HT1080 (cell line): Measurements from ENCODE around the gene ACTR10. TPM values are rescaled to one million over a fixed set of nuclear protein-coding genes. Genes with fewer than 3 reads are reported as not detected.
"Not testable (repeated sequence)": the region's sequence is repeated elsewhere in the genome, so short reads cannot be mapped to it uniquely, and the experiment has no call there.

Experiments used
- DNase-seq: peaks from one replicate; pipeline ENCODE4 v3.0.0-alpha.2; 2015; ENCODE audit warnings: low read depth
- total RNA-seq: library from RNA; depleted of rRNA; stranded (reverse); fragments of >200 nt; shearing (Covaris generic); gene quantifications from 2 replicates; pipeline ENCODE4 v1.2.3, GENCODE V29; 2014

ACTR10 gene
- total RNA-seq, 1 experiment from 2014 or later: 61.3 TPM

GRCh38 chr14:58215191-58215914 lies 15.4 kb downstream of the ACTR10 start:
- DNase-seq: no peak

- DNase-seq: peak; percentile 36
Measured at GRCh38 chr14:58216544-58216943, 16.6 kb downstream of the ACTR10 start.

DNA sequence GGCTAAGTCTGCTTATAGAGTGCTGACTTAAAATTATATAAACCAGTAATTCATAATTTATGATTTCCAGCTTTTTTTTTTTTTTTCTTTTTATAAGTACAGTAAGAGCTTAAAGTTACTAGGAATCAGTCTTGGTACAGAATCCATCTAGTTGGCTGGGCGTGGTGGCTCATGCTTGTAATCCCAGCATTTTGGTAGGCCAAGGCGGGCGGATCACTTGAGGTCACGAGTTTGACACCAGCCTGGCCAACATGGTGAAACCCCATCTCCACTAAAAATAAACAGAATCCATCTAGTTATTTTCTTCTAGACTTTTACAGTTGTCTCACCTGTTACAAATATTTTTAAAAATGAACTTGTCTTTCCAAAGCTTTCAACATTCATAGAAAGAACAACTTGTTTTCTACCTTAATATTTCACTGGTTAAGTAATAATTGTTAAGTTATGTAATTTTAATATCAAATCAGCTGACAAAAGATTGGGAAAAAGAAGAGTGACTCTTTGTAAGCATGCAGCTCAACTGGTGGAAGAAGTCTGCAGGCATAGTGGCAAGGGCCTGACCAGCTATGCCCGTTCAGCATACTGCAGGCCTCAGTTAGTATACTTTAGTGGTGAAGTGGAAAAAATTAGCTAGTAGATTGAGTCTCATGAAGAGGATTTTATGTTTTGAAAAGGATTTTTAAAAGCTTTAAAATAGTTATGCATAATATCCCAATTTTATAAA lies 27.3 kb downstream of the ACTR10 start:
- DNase-seq: no peak

DNA sequence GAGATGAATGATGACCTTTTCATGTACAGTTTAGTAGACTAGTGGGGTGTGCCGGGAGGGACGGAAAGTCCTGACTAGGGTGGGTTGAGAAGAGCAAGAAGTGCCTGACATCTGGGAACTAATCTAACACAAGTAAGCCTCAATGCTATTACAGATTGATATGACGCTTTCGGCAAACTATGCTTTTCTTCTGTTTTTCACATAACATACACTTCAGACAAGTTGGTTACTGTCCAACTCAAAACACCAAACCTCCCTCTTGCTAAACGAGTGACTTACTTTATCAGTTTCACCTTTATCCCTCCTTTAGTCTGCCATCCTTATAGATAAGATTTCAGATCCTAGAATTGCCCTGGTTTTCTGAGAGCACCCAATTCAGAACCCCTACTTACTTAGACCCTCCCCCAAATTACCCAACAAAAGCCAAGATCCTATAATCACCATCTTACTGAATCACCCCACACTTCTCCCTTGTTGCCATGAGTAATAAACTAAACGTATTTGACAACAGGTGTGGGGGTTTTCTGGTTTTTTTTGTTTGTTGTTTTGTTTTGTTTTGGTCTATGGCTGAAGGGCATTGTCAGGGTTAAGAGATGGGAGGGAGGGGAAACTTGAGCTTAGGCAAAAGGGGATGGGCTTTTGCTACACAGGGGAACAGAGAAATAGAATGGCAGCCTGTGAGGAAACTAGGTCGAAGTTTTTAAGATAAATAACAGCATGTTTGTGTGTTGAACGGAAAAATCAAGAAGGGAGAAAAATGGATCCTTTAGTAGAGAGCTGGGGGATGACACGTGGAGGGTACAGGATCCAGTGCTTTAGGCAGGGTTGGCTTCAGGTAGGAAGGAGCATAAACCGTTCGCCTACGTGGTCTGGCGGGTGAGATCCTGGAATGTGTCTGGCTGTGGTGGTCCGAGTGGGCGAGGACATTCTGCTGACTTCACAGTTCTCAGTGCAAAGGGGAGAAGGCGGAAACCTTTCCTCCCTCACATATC lies 38.6 kb downstream of the ACTR10 start:
- no peak for DNase-seq

DNA sequence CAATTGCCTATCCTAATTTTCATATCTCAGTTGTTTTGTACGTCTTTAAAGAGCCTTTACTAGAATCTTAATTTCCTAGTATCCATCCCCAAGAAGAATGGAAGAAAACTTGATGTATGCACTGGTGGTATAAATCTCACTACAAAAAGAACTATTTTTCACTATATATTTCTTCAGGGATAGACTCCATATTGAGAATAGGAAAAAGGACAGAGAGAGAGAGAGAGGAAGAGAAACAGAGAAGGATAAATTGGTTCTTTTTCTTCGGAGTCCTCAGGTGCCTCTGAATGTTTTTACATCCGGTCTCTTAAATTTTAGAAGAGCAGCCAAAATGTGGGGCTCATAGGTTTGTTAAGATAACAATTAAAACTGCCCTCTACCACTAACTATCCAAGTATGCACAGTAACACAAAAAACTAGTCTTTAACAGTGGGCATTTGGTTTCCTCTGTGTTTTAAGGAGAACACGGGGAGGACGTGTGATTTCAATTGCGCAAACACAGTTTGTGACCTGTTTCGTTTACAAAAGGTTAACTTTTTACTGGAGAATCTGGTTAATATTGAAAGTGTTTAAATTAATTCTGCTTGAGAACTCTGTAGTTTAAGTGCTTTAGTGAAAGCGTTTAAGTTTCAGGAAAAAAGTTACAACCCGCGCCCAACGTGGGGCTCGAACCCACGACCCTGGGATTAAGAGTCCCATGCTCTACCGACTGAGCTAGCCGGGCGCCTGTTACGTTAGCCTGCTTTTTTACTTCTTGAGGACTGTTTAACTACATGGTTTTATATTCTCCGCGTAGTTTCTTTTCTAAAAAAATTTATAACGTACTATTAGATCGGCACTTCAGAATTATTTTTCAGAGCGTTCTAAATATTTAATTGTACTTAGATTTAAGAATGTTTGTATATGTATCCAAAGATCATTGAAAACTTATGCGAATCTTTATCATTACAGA lies 39.6 kb downstream of the ACTR10 start:
- peak; percentile 68 for DNase-seq

DNA sequence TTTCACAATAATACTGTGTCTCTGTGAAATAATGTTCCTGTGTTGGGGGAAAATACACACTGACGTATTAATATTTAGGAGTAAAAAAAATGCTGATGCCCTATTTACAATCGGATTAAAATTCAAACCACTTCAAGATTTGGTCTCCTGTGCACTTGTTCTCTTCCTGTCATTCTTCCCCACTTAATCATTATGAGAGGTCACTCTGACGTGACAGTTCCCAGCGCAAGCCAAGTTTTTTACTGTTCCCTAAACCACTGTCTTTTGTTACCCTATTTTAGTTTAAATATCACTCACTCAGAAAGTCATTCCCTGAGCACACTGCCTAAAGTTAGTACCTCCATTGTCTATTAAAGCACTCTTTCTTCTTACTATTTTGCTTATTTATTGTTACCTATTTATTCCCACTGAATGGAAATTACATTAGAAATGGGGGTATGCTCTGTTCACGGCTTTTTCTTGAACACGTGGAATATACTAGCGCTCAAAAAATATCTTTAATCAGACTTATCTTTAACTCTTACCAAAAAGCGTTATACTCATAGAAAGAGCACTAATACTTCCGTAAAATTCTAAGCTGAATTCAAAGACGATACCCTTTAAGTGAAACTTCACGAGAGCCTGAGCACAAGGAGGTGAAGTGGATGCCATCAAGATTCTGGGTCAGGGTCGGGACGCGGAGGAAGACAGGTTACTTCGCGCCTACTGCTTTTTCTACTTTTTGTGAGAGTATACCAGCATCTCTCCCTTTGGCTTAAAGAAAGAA lies 44.0 kb downstream of the ACTR10 start:
- peak; percentile 51 for DNase-seq

DNA sequence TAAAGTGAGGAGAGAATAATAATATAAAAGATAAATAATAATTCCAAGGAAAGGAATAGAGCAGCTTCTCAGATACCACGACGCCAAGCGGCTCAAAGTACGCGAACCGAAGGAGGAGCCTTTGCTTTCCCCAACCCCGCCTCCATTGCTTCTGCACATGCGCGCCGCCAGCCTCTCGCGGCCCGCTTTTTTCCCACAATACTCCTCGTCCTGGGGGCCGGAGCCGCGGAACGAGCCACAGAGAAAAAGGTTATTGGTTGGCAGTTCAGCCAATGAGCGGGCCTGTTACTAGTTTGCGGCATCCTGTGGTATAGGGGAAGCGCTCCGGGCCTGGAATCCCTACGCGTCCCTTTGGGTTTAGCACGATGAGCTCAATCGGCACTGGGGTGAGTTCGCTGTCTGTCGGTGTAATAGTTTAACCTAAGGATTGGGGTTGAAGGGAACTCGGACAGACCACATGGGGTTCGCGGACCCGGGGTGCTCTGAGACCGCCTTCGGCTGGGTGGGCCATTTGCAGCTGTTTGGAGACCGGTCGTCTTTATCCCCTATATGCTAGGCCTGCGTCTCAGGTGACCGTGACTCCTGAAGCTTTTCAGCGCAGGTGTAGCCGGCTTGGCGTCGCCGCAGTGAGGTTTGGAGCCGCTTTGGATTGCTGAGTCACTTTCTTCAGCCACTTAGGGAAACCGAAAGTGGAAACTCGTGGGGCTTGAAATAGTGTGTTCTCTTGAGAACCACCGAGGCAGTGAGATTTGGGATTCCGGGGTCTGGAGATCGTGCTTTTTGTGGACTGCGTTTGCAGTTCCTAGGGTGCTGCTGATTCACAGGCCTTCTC lies 44.8 kb downstream of the ACTR10 start, which contains the start of gene PSMA3:
Gene PSMA3, plus strand, starts transcription at position 288 of the 832 bp plus-strand sequence. Its CDS starts 78 bp downstream, at position 366.
- DNase-seq: peak; percentile 98

DNA sequence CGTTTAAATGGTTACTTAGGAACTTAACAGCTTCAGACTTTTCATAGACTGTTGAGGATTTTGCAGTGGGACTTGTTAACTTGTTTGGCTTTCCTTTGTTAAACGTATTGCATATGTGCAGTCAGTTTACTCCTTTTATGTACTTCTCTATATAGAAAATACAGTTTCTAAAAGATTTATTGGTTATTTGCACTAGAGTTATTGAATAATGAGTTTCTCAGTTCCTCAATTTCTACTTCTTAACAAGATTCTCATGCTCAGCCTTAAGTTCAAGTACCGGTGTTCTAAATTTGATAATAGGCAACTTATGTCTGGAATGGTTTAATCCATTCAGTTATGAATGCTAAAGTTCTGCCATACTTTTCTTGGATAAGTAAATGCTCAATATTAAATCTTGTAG lies 45.6 kb downstream of the ACTR10 start:
- no peak for DNase-seq

DNA sequence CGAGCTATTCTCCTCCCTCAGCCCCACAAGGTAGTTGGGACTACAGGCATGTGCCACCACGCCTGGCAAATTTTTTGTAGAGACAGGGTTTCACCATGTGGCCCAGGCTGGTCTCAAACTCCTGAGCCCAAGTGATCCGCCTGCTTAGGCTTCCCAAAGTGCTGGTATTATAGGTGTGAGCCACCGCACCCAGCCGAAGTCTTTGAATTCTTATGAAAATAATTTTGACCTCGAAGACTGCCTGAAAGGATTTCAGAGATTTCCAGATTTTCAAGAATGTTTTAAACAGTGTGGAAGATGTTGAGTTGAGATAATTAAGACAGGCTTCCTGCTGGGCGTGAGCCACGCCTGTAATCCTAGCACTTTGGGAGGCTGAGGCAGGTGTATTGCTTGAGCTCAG lies 49.7 kb downstream of the ACTR10 start:
- no peak for DNase-seq

GRCh38 chr14:58258156-58258555 lies 58.2 kb downstream of the ACTR10 start:
- no peak for DNase-seq

GRCh38 chr14:58262005-58262404 lies 62.1 kb downstream of the ACTR10 start:
- not testable (repeated sequence) for DNase-seq

- DNase-seq: no peak
Measured at GRCh38 chr14:58265401-58265800, 65.5 kb downstream of the ACTR10 start.

- DNase-seq: no peak
Measured at GRCh38 chr14:58270628-58271027, 70.7 kb downstream of the ACTR10 start.

DNA sequence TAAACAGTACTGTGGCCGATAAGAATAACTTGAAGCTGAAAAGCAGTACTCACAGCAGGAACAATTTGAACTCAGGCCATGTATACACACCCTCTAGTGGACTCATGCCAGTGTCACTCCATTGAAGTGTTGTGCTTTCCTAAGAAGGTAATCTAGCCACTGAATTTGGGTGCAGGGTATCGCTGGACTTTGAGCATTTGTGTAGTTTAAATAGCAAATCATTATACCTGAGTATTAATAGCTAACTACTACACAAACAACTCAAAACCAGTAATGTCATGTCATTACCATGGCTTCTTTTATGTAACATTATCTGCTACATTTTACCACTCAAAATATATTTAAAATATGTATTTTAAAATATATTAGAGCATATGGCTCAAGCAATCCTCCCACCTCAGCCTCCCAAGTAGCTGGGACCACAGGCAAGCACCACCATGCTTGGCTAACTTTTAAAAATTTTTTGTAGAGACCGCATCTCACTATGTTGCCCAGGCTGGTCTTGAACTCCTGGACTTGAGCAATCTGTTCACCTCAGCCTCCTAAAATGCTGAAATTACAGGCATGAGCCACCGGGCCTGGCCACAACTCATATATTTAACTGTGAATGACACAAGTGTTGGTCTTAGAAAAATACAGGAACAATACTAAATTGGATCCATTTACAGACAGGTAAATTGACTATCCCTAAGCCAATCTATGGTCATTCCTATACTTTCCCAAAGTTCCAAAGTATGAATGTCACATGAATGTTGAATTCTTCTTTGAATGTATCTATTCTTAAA lies 72.8 kb downstream of the ACTR10 start:
- DNase-seq: no peak

DNA sequence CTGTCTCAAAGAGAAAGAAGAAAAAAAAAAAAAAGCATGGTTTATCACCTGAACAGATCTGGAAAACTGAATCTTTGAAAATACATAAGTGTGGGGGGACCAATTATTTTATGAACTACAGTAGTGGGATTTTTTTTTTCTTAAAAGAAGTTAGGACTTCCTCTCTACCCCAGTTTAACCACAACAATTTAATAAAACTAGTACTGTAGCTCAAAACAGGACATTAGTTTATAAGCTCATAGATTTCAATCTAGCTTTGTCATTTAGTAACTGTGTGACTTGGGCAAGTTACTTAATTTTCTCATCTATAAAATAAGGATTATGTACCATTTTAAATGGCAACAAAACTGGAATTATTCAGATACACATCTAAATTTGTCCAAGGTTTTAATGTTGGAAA lies 74.9 kb downstream of the ACTR10 start:
- DNase-seq: no peak

DNA sequence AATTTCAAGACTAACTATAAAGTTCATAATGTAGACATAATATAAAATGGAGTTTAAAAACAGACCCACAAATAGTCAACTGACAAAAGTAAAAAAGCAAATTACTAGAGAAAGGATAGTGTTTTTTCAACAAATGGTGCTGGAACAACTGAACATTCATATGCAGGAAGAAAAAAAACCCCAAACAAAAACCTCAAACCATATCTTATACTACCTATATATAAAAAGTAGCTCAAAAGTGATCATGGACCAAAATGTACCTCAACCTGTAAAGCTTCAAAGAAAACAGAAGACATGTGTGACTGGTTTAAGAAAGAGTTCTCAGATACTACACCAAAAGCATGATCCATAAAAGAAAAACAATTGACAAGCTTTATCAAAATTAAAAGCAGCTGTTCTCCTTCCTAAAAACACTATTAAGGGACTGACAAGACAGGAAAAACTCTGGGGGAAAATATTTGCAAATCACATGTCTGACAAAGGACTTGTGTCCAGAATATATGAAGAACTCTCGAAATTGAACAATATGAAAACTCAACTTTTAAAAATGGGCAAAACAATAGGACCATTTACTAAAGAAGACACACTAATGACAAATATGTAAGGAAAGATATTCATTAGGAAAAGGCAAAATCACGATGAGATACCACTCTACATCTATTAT lies 75.7 kb downstream of the ACTR10 start:
- no peak for DNase-seq

DNA sequence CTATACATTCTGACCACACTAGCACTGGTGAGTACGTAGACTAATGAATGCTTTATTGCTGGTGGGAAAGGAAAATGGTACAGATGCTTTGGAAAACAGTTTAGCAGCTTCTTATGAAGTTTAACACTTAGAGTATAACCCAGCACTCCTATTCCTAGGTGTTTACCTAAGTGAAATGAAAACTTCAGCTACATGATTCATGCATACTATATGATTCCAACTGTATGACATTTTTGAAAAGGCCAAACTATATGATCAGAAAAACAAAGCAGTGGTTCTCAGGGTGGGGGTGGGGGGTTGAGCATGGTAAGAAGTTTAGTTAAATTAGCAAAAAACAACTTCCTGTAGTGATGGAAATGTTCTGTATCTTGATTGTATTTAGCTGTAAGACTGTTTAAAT lies 76.3 kb downstream of the ACTR10 start:
- no peak for DNase-seq
